GM23338 (cell line): ENCODE results near the gene LMF2. TPM values are rescaled to one million over a fixed set of nuclear protein-coding genes. Genes with fewer than 3 reads are reported as not detected.

Source experiments
- ATAC-seq: fragments of 200-7000 bp; cut with Tn5 transposase; 3 replicates; pipeline ENCODE4 v1.9.1; 2020
- DNase-seq: peaks from one replicate; pipeline ENCODE4 v3.0.0-alpha.2; 2015; ENCODE audit warnings: low spot score
- H2AFZ ChIP-seq: fragments of 200-600 bp; sonication (generic); 2 replicates; pipeline ENCODE4 v1.8.0; 2016; ENCODE audit warnings: antibody characterized with exemption, mild to moderate bottlenecking, moderate library complexity
- H3F3A ChIP-seq: fragments of 200-600 bp; sonication (generic); replicated peaks from 2 replicates; pipeline ENCODE4 v1.8.0; 2017; ENCODE audit warnings: antibody characterized with exemption, mixed run types, low read depth
- H3K27ac ChIP-seq: fragments of 200-600 bp; sonication (generic); 2 replicates; pipeline ENCODE4 v1.6.1; 2016; ENCODE audit warnings: low read depth
- H3K27me3 ChIP-seq: fragments of 200-600 bp; sonication (generic); 2 replicates; pipeline ENCODE4 v1.8.0; 2016; ENCODE audit warnings: mild to moderate bottlenecking, mixed run types, moderate library complexity; ENCODE audit not compliant: insufficient read depth
- H3K36me3 ChIP-seq: fragments of 200-600 bp; sonication (generic); 2 replicates; pipeline ENCODE4 v1.8.0; 2016; ENCODE audit warnings: mild to moderate bottlenecking; ENCODE audit not compliant: insufficient read depth
- H3K4me1 ChIP-seq: fragments of 200-600 bp; sonication (generic); 2 replicates; pipeline ENCODE4 v1.8.0; 2016; ENCODE audit warnings: mild to moderate bottlenecking, moderate library complexity; ENCODE audit not compliant: insufficient read depth
- H3K4me2 ChIP-seq: fragments of 200-600 bp; sonication (generic); 2 replicates; pipeline ENCODE4 v1.7.1; 2017; ENCODE audit warnings: mixed run types
- H3K4me3 ChIP-seq: fragments of 200-600 bp; sonication (generic); 2 replicates; pipeline ENCODE4 v1.6.1; 2016; ENCODE audit warnings: mixed run types
- H3K79me2 ChIP-seq: fragments of 200-600 bp; sonication (generic); replicated peaks from 2 replicates; pipeline ENCODE4 v1.8.0; 2017; ENCODE audit warnings: mild to moderate bottlenecking; ENCODE audit not compliant: insufficient read depth
- H3K9me2 ChIP-seq: fragments of 200-600 bp; sonication (generic); 2 replicates; pipeline ENCODE4 v1.8.0; 2017; ENCODE audit not compliant: insufficient read depth
- H4K20me1 ChIP-seq: fragments of 200-600 bp; sonication (generic); replicated peaks from 2 replicates; pipeline ENCODE4 v1.8.0; 2017; ENCODE audit warnings: mild to moderate bottlenecking; ENCODE audit not compliant: insufficient read depth
- H3K27ac Mint-ChIP-seq: 2 replicates; pipeline ENCODE4 v1.8.0; 2020; ENCODE audit warnings: inconsistent platforms, mild to moderate bottlenecking, moderate library complexity, mixed read lengths
- H3K27me3 Mint-ChIP-seq: 3 replicates; pipeline ENCODE4 v1.8.0; 2022; ENCODE audit warnings: low read depth, mild to moderate bottlenecking, moderate library complexity, mixed read lengths, inconsistent platforms; ENCODE audit not compliant: insufficient read depth, poor library complexity
- H3K36me3 Mint-ChIP-seq: 3 replicates; pipeline ENCODE4 v1.8.0; 2021; ENCODE audit warnings: low read depth, mild to moderate bottlenecking, inconsistent platforms, moderate library complexity, mixed read lengths
- H3K4me1 Mint-ChIP-seq: 3 replicates; pipeline ENCODE4 v1.8.0; 2020; ENCODE audit warnings: mild to moderate bottlenecking, inconsistent platforms, mixed read lengths
- H3K4me3 Mint-ChIP-seq: 3 replicates; pipeline ENCODE4 v1.8.0; 2021; ENCODE audit warnings: moderate library complexity, mild to moderate bottlenecking, inconsistent platforms, mixed read lengths
- H3K9me3 Mint-ChIP-seq: 3 replicates; pipeline ENCODE4 v1.8.0; 2020; ENCODE audit warnings: moderate library complexity, mild to moderate bottlenecking, inconsistent platforms, mixed read lengths
- EZH2phosphoT487 ChIP-seq: fragments of 200-600 bp; sonication (generic); IDR thresholded peaks from one replicate; pipeline ENCODE4 v1.8.1; 2018; ENCODE audit warnings: antibody characterized with exemption; ENCODE audit not compliant: unreplicated experiment
- JUNB ChIP-seq: IDR thresholded peaks from one replicate; pipeline ENCODE4 v1.6.1; 2016; ENCODE audit warnings: antibody characterized with exemption; ENCODE audit not compliant: unreplicated experiment
- NANOG ChIP-seq: IDR thresholded peaks from 2 replicates; pipeline ENCODE4 v1.6.1; 2016; ENCODE audit warnings: antibody characterized with exemption, borderline replicate concordance
- STAT1 ChIP-seq: IDR thresholded peaks from one replicate; pipeline ENCODE4 v1.6.1; 2016; ENCODE audit warnings: antibody characterized with exemption; ENCODE audit not compliant: unreplicated experiment
- ZNF114 ChIP-seq: fragments of 250-450 bp; sonication (Bioruptor Pico); IDR thresholded peaks from 2 replicates; pipeline ENCODE4 v1.5.0; 2020; ENCODE audit warnings: mild to moderate bottlenecking, moderate library complexity
- ZNF331 ChIP-seq: fragments of 250-450 bp; sonication (Bioruptor Pico); IDR thresholded peaks from 2 replicates; pipeline ENCODE4 v1.5.0; 2020; ENCODE audit warnings: low read depth, mild to moderate bottlenecking, moderate library complexity
- polyA plus RNA-seq: library from polyadenylated mRNA; unstranded; fragments of >200 nt; fragmentation: Nextera tagmentation; extraction: Ambion mirVana; gene quantifications from 2 replicates; pipeline ENCODE4 v1.2.1, GENCODE V29; 2016
- total RNA-seq: library from RNA; depleted of rRNA; stranded (reverse); fragments of >200 nt; shearing (Covaris generic); gene quantifications from 2 replicates; pipeline ENCODE4 v1.2.3, GENCODE V29; 2014
- TF ChIP-seq, protein P1 (sequence below): IDR thresholded peaks from 2 replicates; pipeline ENCODE4 v1.6.1; 2016; ENCODE audit warnings: antibody characterized with exemption
- TF ChIP-seq, protein P2 (sequence below), 2 experiments: fragments of 200-600 bp in 1 of 2; sonication (generic) in 1 of 2; conservative IDR thresholded peaks; 2 replicates each; pipeline versions ENCODE4 v1.5.1 to v1.6.1; 2016 to 2017; ENCODE audit warnings: antibody characterized with exemption in 2 of 2, low read depth in 2 of 2, mild to moderate bottlenecking in 2 of 2, moderate library complexity in 1 of 2
- TF ChIP-seq, protein P3 (sequence below): fragments of 250-450 bp; sonication (Bioruptor Pico); IDR thresholded peaks from 2 replicates; pipeline ENCODE4 v1.5.0; 2020; ENCODE audit warnings: mild to moderate bottlenecking, moderate library complexity

LMF2 gene
- total and polyA plus RNA-seq, 2 experiments from 2014 or later, result 15.6 to 36.3 TPM

DNA sequence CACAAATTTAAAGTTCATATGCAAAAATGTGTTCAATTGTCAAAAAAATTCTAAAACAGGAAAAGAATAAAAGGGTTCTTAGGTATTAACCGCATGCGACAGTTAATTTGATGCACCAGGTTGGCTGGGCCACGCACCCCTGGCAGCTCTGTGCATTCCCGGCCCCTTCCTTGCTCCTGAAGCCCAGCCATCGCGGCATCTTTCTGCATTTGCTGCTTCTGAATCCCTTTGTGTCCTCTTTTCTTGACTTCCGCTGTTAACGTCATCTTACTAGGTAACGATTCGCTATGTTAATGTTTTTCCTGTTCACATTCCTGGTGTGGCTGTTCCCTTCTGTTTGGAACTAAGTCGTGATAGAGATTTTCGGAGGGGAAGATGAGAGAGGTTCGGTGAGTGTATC, 30.3 kb upstream of the LMF2 start:
- Histone ChIP-seq H4K20me1 (no peaks in the 10 kb centered on the region; the same call in 1 of the 2 replicates), H3K4me1 (no peaks in the 10 kb centered on the region), H3K79me2 (no peaks in the 10 kb centered on the region), H3K27ac (no peak overlapping the region), H3K4me3 (no peak overlapping the region), H3K4me2 (no peak overlapping the region), H3K27me3 (peaks cover 21% of the 10 kb centered on the region), H3K9me2 (no peaks in the 10 kb centered on the region), H2AFZ (no peak overlapping the region), H3K36me3 (no peaks in the 10 kb centered on the region), H3F3A (no peaks in the 10 kb centered on the region)
- no peak overlapping the region for H3K27ac Mint-ChIP-seq
- H3K27me3 Mint-ChIP-seq, result peaks cover 27% of the 10 kb centered on the region
- ATAC-seq (no peak), DNase-seq (no peak)
- H3K36me3 Mint-ChIP-seq, result no peaks in the 10 kb centered on the region
- no peak overlapping the region for H3K4me3 Mint-ChIP-seq
- peaks cover 4% of the 10 kb centered on the region; the same call in 1 of the 3 replicates for H3K4me1 Mint-ChIP-seq
- TF ChIP-seq EZH2phosphoT487, result no peak
- TF ChIP-seq ZNF331 (CRISPR knock-in tag), result no peak
- TF ChIP-seq, protein P1, sequence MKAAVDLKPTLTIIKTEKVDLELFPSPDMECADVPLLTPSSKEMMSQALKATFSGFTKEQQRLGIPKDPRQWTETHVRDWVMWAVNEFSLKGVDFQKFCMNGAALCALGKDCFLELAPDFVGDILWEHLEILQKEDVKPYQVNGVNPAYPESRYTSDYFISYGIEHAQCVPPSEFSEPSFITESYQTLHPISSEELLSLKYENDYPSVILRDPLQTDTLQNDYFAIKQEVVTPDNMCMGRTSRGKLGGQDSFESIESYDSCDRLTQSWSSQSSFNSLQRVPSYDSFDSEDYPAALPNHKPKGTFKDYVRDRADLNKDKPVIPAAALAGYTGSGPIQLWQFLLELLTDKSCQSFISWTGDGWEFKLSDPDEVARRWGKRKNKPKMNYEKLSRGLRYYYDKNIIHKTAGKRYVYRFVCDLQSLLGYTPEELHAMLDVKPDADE, result no peak
- no peak for TF ChIP-seq NANOG
- TF ChIP-seq JUNB, result no peak
- TF ChIP-seq STAT1, result no peak
- TF ChIP-seq, protein P2, sequence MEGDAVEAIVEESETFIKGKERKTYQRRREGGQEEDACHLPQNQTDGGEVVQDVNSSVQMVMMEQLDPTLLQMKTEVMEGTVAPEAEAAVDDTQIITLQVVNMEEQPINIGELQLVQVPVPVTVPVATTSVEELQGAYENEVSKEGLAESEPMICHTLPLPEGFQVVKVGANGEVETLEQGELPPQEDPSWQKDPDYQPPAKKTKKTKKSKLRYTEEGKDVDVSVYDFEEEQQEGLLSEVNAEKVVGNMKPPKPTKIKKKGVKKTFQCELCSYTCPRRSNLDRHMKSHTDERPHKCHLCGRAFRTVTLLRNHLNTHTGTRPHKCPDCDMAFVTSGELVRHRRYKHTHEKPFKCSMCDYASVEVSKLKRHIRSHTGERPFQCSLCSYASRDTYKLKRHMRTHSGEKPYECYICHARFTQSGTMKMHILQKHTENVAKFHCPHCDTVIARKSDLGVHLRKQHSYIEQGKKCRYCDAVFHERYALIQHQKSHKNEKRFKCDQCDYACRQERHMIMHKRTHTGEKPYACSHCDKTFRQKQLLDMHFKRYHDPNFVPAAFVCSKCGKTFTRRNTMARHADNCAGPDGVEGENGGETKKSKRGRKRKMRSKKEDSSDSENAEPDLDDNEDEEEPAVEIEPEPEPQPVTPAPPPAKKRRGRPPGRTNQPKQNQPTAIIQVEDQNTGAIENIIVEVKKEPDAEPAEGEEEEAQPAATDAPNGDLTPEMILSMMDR (conservative IDR thresholded peaks at IDR 0.05; ENCODE audit: low read depth in 2 of 2), result no peak
- no peak for TF ChIP-seq ZNF114 (CRISPR knock-in tag)
- no peaks in the 10 kb centered on the region for H3K9me3 Mint-ChIP-seq

DNA sequence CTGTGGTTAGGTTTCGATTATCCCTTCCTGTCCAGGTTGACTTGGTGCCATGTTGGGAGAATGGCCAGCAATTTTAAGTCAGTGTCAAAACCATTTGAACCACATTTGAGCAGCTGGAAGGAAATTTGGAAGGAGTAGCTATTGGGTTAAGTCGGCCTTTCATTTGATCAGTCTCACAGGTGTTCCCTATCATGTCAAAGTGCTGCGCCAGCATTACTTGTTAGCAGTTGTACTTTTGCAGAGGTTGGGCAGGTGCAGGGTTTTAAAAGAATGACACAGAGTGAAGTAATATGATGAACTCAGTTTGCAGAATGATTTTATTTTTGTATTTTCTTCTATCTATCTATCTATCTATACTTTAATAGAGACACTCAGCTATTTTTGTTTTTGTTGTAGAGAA, 28.7 kb upstream of the LMF2 start:
- DNase-seq, result no peak
- Histone ChIP-seq H3K79me2 (no peaks in the 10 kb centered on the region), H3K9me2 (no peaks in the 10 kb centered on the region), H4K20me1 (no peaks in the 10 kb centered on the region; the same call in 1 of the 2 replicates), H3K4me3 (no peak overlapping the region), H2AFZ (no peak overlapping the region), H3F3A (no peaks in the 10 kb centered on the region), H3K4me1 (0 out of 2 replicates have a peak, but pooled peaks cover 1% of the 10 kb centered on the region), H3K36me3 (no peaks in the 10 kb centered on the region), H3K27me3 (peaks cover 36% of the 10 kb centered on the region), H3K4me2 (no peak overlapping the region), H3K27ac (no peak overlapping the region)
- ATAC-seq, result no peak
- no peak overlapping the region for H3K27ac Mint-ChIP-seq
- no peaks in the 10 kb centered on the region for H3K36me3 Mint-ChIP-seq
- H3K4me3 Mint-ChIP-seq, result no peak overlapping the region
- no peaks in the 10 kb centered on the region for H3K9me3 Mint-ChIP-seq
- H3K27me3 Mint-ChIP-seq, result peaks cover 38% of the 10 kb centered on the region
- H3K4me1 Mint-ChIP-seq, result peaks cover 4% of the 10 kb centered on the region; the same call in 1 of the 3 replicates
- no peak for TF ChIP-seq ZNF331 (CRISPR knock-in tag)
- TF ChIP-seq, protein P3, sequence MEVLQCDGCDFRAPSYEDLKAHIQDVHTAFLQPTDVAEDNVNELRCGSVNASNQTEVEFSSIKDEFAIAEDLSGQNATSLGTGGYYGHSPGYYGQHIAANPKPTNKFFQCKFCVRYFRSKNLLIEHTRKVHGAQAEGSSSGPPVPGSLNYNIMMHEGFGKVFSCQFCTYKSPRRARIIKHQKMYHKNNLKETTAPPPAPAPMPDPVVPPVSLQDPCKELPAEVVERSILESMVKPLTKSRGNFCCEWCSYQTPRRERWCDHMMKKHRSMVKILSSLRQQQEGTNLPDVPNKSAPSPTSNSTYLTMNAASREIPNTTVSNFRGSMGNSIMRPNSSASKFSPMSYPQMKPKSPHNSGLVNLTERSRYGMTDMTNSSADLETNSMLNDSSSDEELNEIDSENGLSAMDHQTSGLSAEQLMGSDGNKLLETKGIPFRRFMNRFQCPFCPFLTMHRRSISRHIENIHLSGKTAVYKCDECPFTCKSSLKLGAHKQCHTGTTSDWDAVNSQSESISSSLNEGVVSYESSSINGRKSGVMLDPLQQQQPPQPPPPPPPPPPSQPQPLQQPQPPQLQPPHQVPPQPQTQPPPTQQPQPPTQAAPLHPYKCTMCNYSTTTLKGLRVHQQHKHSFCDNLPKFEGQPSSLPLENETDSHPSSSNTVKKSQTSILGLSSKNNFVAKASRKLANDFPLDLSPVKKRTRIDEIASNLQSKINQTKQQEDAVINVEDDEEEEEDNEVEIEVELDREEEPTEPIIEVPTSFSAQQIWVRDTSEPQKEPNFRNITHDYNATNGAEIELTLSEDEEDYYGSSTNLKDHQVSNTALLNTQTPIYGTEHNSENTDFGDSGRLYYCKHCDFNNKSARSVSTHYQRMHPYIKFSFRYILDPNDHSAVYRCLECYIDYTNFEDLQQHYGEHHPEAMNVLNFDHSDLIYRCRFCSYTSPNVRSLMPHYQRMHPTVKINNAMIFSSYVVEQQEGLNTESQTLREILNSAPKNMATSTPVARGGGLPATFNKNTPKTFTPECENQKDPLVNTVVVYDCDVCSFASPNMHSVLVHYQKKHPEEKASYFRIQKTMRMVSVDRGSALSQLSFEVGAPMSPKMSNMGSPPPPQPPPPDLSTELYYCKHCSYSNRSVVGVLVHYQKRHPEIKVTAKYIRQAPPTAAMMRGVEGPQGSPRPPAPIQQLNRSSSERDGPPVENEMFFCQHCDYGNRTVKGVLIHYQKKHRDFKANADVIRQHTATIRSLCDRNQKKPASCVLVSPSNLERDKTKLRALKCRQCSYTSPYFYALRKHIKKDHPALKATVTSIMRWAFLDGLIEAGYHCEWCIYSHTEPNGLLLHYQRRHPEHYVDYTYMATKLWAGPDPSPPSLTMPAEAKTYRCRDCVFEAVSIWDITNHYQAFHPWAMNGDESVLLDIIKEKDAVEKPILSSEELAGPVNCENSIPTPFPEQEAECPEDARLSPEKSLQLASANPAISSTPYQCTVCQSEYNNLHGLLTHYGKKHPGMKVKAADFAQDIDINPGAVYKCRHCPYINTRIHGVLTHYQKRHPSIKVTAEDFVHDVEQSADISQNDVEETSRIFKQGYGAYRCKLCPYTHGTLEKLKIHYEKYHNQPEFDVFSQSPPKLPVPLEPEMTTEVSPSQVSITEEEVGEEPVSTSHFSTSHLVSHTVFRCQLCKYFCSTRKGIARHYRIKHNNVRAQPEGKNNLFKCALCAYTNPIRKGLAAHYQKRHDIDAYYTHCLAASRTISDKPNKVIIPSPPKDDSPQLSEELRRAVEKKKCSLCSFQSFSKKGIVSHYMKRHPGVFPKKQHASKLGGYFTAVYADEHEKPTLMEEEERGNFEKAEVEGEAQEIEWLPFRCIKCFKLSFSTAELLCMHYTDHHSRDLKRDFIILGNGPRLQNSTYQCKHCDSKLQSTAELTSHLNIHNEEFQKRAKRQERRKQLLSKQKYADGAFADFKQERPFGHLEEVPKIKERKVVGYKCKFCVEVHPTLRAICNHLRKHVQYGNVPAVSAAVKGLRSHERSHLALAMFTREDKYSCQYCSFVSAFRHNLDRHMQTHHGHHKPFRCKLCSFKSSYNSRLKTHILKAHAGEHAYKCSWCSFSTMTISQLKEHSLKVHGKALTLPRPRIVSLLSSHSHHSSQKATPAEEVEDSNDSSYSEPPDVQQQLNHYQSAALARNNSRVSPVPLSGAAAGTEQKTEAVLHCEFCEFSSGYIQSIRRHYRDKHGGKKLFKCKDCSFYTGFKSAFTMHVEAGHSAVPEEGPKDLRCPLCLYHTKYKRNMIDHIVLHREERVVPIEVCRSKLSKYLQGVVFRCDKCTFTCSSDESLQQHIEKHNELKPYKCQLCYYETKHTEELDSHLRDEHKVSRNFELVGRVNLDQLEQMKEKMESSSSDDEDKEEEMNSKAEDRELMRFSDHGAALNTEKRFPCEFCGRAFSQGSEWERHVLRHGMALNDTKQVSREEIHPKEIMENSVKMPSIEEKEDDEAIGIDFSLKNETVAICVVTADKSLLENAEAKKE (CRISPR knock-in tag), result no peak
- no peak for TF ChIP-seq ZNF114 (CRISPR knock-in tag)
- TF ChIP-seq, protein P1, result no peak
